NT2/D1 (cell line): ENCODE measurements around the gene STOML1.
"Not testable (repeated sequence)": the region's sequence is repeated elsewhere in the genome, so short reads cannot be mapped to it uniquely, and the experiment has no call there.

ENCODE experiments used
- DNase-seq: peaks from one replicate; pipeline ENCODE4 v3.0.0-alpha.2; 2011; ENCODE audit warnings: low read depth, low spot score
- H3K27me3 ChIP-seq: 2 replicates; pipeline ENCODE4 v1.6.0; 2011; ENCODE audit warnings: mild to moderate bottlenecking; ENCODE audit not compliant: insufficient read length, insufficient read depth
- H3K36me3 ChIP-seq: 2 replicates; pipeline ENCODE4 v1.6.1; 2011; ENCODE audit warnings: mild to moderate bottlenecking, low read length, mixed read lengths; ENCODE audit not compliant: insufficient read depth, insufficient read length
- H3K4me1 ChIP-seq: 2 replicates; pipeline ENCODE4 v1.5.1; 2011; ENCODE audit not compliant: insufficient read depth, insufficient read length
- H3K4me3 ChIP-seq: 2 replicates; pipeline ENCODE4 v1.5.1; 2011; ENCODE audit warnings: low read depth; ENCODE audit not compliant: insufficient read length
- H3K9ac ChIP-seq: 2 replicates; pipeline ENCODE4 v1.6.0; 2011; ENCODE audit warnings: low read depth; ENCODE audit not compliant: insufficient read length
- H3K9me3 ChIP-seq: 2 replicates; pipeline ENCODE4 v1.5.1; 2011; ENCODE audit warnings: mild to moderate bottlenecking, low read length; ENCODE audit not compliant: insufficient read depth
- SUZ12 ChIP-seq: IDR thresholded peaks from 2 replicates; pipeline ENCODE4 v1.6.1; 2011; ENCODE audit not compliant: insufficient read length, insufficient read depth; ENCODE audit errors: extremely low read depth
- YY1 ChIP-seq: IDR thresholded peaks from 2 replicates; pipeline ENCODE4 v1.6.1; 2011; ENCODE audit not compliant: insufficient read length, insufficient read depth
- ZNF274 ChIP-seq: IDR thresholded peaks from 2 replicates; pipeline ENCODE4 v1.6.1; 2011; ENCODE audit warnings: mild to moderate bottlenecking, low read depth, low read length

STOML1 gene

DNA sequence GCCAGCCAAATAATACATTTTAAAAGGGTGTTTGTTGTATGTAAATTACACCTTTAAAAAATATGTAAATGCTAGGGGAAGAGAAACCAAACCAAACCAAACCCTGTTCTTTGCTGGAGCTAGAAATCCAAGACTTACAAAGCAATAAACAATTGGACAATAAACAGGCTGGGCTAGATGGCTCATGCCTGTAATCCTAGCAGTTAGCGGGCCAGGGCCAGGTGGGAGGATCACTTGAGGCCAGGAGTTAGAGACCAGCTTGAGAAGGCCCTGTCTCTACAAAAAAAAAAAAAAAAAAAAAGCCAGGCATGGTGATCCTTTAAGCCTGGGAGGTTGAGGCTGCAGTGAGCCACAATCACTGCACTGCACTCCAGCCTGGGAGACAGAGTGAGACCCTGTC is 12.5 kb downstream of the STOML1 start:
- Histone ChIP-seq H3K9me3 (peaks cover 3% of the 10 kb centered on the region; the same call in 1 of the 2 replicates), H3K9ac (no peak overlapping the region), H3K4me1 (peaks cover 2% of the 10 kb centered on the region), H3K4me3 (no peak overlapping the region), H3K27me3 (peaks cover 2% of the 10 kb centered on the region), H3K36me3 (no peaks in the 10 kb centered on the region)
- no peak for DNase-seq
- TF ChIP-seq SUZ12 = no peak
- no peak for TF ChIP-seq YY1
- TF ChIP-seq ZNF274 = no peak

DNA sequence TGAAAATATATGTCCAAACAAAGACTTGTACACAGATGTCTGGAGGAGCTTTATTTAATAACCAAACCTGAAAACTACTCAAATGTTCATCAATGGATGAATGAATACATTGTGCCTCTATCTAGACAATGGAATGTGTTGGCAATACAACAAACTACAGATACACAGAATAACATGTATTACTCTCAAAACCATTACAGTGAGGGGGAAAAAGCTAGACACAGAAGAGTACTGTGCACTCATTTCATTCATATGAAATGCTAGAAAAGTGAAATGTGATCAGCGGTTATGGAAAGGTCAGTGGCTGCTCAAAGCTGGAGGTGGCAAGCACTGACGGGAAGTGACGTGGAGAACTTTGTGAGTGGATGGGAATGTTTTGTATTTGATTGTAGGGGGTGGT is 13.2 kb downstream of the STOML1 start:
- Histone ChIP-seq H3K4me1 (peaks cover 2% of the 10 kb centered on the region), H3K9me3 (peaks cover 8% of the 10 kb centered on the region; the same call in 1 of the 2 replicates), H3K36me3 (no peaks in the 10 kb centered on the region), H3K4me3 (no peak overlapping the region), H3K27me3 (peaks cover 2% of the 10 kb centered on the region), H3K9ac (no peak overlapping the region)
- no peak for TF ChIP-seq ZNF274
- TF ChIP-seq SUZ12 = no peak
- TF ChIP-seq YY1 = no peak
- DNase-seq = no peak

DNA sequence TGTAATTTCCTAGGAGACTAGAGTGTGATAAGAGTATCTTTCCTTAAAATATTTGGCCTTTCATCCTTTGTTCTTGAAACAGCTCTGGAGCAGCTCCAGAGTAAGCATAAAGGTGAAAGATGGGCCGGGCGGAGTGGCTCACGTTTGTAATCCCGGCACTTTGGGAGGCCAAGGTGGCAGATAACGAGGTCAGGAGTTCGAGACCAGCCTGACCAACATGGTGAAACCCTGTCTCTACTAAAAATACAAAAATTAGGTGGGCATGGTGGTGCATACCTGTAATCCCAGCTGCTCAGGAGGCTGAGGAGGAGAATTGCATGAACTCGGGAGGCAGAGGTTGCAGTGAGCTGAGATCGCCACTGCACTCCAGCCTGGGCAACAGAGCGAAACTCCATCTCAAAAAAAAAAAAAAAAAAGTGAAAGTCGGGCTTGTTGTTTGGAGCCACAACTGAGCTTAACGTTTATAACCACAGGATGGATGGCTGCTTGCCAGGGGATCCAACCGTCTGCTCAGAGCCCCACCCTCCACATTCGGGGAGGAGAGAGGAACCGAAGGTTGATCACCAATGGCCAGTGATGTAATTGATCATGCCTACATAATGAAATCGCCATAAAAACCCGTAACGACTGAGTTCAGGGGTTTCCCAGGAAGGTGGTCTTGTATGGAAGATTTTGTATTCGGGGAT is 16.5 kb downstream of the STOML1 start:
- H3K27me3 ChIP-seq, H3K9ac ChIP-seq, H3K9me3 ChIP-seq, H3K4me1 ChIP-seq, H3K36me3 ChIP-seq, DNase-seq, H3K4me3 ChIP-seq: not testable (repeated sequence)

DNA sequence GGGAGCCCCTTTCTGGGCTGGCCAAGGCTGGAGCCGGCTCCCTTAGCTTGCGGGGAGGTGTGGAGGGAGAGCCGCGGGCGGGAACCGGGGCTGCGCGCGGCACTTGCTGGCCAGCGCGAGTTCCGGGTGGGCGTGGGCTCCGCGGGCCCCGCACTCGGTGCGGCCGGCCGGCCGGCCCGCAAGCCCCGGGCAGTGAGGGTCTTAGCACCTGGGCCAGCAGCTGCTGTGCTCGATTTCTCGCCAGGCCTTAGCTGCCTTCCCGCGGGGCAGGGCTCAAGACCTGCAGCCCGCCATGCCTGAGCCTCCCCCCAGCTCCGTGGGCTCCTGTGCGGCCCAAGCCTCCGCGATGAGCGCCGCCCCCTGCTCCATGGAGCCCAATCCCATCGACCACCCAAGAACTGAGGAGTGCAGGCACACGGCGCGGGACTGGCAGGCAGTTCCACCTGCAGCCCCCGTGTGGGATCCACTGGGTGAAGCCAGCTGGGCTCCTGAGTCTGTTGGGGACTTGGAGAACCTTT is 18.4 kb downstream of the STOML1 start:
- H3K9ac ChIP-seq, H3K36me3 ChIP-seq, H3K4me3 ChIP-seq, DNase-seq, H3K27me3 ChIP-seq, H3K4me1 ChIP-seq, H3K9me3 ChIP-seq: not testable (repeated sequence)

DNA sequence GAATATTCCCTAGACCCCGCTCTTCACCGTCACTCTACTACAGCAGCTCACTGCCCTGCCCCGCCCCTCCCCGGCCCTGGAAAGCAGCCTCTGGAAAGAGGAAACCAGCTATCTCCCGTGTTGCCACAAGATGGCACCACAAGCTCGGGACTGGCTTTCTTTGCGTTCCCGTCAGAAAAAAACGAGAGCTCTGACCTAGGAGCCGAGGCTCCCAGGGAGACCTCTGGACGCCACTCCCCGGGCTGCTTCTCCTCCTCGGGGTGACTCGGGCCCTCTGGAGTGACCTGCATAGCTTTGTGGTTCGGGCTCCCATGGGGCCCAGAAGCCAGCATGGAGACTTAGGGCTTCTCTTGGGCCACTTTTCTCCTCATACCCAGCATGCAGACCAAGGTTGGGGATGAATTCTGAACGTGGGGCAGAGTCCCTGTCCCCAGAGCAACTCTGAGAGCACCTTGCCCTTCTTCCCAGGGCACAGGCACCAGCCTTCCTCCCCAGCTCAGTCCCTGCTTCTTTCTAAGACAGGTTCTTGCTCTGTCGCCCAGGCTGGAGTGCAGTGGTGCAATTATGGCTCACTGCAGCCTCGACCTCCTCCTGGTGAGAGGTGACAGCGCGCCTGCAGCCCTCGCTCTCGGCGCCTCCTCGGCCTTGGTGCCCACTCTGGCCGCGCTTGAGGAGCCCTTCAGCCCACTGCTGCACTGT is 19.0 kb downstream of the STOML1 start:
- Histone ChIP-seq H3K9ac (peak overlapping the region; percentile 63), H3K4me1 (peaks cover 5% of the 10 kb centered on the region), H3K9me3 (peaks cover 8% of the 10 kb centered on the region; the same call in 1 of the 2 replicates), H3K36me3 (no peaks in the 10 kb centered on the region), H3K27me3 (peaks cover 4% of the 10 kb centered on the region), H3K4me3 (no peak overlapping the region)
- peak; percentile 87 for DNase-seq
- TF ChIP-seq YY1 = no peak
- TF ChIP-seq ZNF274 = no peak
- TF ChIP-seq SUZ12 = no peak

DNA sequence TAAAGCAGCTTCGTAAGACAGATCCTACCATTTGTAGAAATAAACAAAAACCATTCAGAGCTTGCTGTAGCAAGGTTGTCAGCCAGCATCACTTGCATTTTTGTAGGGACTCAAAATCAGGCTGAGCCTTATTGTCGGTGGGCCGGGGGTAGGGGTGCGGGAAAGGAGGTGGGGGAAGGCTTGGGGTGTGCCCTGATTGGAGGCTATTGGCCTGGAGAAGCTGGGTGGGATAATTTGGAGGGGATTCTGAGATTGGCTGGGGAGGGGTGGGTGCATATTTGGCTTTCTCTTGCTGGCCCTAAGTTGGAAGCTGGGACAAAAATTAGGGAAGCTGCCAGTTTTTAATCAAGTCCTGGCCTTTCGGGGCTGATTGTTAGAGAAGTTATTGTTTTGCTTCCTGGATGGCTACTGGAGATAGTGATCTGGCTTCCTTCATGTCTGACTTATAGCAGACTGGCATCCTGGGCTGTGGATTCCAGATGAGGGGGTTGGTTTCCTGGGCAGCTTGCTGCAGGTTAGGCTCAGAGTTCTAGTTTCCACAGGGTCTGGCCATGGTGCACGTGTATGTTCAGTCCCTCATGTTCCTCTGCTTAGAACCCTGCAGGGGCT is 22.8 kb downstream of the STOML1 start:
- Histone ChIP-seq H3K4me1 (peaks cover 9% of the 10 kb centered on the region), H3K4me3 (no peak overlapping the region), H3K36me3 (no peaks in the 10 kb centered on the region), H3K27me3 (peaks cover 2% of the 10 kb centered on the region), H3K9me3 (peaks cover 1% of the 10 kb centered on the region; the same call in 1 of the 2 replicates), H3K9ac (no peak overlapping the region)
- no peak for DNase-seq
- no peak for TF ChIP-seq SUZ12
- TF ChIP-seq YY1 = no peak
- no peak for TF ChIP-seq ZNF274

DNA sequence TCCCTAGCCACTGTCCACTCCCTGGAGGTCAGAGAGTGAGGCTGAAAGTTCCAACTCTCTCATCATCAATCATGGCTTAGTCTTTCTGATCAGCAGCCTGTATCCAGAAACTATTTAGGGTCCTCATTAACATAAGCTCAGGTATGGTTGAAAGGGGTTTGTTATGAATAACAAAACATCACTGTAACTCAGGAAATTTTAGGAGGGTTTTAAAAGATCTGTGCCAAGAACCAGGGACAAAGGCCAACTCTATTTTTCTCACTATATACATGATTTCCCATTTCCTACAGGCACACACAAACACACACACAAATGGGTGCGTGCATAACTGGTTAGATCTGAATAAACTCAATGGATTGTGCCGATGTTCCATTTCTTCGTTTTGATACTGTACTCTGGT is 23.6 kb downstream of the STOML1 start:
- Histone ChIP-seq H3K27me3 (peaks cover 2% of the 10 kb centered on the region), H3K4me3 (no peak overlapping the region), H3K36me3 (no peaks in the 10 kb centered on the region), H3K9ac (no peak overlapping the region), H3K9me3 (no peaks in the 10 kb centered on the region), H3K4me1 (peaks cover 9% of the 10 kb centered on the region)
- TF ChIP-seq YY1 (no peak), SUZ12 (no peak), ZNF274 (no peak)
- DNase-seq = no peak
